NT2/D1 (cell line): Measurements from ENCODE around the gene ABHD1.

Experiments
- SUZ12 ChIP-seq: IDR thresholded peaks from 2 replicates; pipeline ENCODE4 v1.6.1; 2011; ENCODE audit not compliant: insufficient read length, insufficient read depth; ENCODE audit errors: extremely low read depth
- YY1 ChIP-seq: IDR thresholded peaks from 2 replicates; pipeline ENCODE4 v1.6.1; 2011; ENCODE audit not compliant: insufficient read length, insufficient read depth
- ZNF274 ChIP-seq: IDR thresholded peaks from 2 replicates; pipeline ENCODE4 v1.6.1; 2011; ENCODE audit warnings: mild to moderate bottlenecking, low read depth, low read length

GRCh38 chr2:27158468-27158867, 34.9 kb downstream of the ABHD1 start:
- TF ChIP-seq SUZ12 (no peak), YY1 (no peak), ZNF274 (no peak)
